PC-9 (cell line): ENCODE measurements around the gene RELCH.

Experiments
- EZH2 ChIP-seq: fragments of 200-600 bp; sonication (generic); IDR thresholded peaks from 2 replicates; pipeline ENCODE4 v1.8.0; 2017; ENCODE audit warnings: antibody characterized with exemption, low read depth
- TF ChIP-seq, protein P1 (sequence below): fragments of 200-600 bp; sonication (generic); conservative IDR thresholded peaks from 2 replicates; pipeline ENCODE4 v1.6.1; 2017; ENCODE audit warnings: mixed run types, antibody characterized with exemption, mild to moderate bottlenecking, moderate library complexity

GRCh38 chr18:62264984-62265383 is 77.9 kb downstream of the RELCH start:
- TF ChIP-seq, protein P1, sequence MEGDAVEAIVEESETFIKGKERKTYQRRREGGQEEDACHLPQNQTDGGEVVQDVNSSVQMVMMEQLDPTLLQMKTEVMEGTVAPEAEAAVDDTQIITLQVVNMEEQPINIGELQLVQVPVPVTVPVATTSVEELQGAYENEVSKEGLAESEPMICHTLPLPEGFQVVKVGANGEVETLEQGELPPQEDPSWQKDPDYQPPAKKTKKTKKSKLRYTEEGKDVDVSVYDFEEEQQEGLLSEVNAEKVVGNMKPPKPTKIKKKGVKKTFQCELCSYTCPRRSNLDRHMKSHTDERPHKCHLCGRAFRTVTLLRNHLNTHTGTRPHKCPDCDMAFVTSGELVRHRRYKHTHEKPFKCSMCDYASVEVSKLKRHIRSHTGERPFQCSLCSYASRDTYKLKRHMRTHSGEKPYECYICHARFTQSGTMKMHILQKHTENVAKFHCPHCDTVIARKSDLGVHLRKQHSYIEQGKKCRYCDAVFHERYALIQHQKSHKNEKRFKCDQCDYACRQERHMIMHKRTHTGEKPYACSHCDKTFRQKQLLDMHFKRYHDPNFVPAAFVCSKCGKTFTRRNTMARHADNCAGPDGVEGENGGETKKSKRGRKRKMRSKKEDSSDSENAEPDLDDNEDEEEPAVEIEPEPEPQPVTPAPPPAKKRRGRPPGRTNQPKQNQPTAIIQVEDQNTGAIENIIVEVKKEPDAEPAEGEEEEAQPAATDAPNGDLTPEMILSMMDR: no peak
- TF ChIP-seq EZH2: no peak
